SJCRH30 (cell line): ENCODE data around the gene RBM20. TPM values are rescaled to one million over a fixed set of nuclear protein-coding genes. Genes with fewer than 3 reads are reported as not detected.
"Not testable (repeated sequence)": the region's sequence is repeated elsewhere in the genome, so short reads cannot be mapped to it uniquely, and the experiment has no call there.

Experiments used
- DNase-seq, 2 experiments: peaks; one replicate each; pipeline ENCODE4 v3.0.0-alpha.2; 2015 to 2020
- H3K27ac ChIP-seq: fragments of 250-450 bp; sonication (Bioruptor Pico); 2 replicates; pipeline ENCODE4 v1.5.1; 2020; ENCODE audit warnings: mild to moderate bottlenecking, moderate library complexity
- H3K27me3 ChIP-seq: fragments of 250-450 bp; sonication (Bioruptor Pico); 2 replicates; pipeline ENCODE4 v1.5.1; 2020; ENCODE audit warnings: mild to moderate bottlenecking, moderate library complexity
- H3K36me3 ChIP-seq: fragments of 250-450 bp; sonication (Bioruptor Pico); 2 replicates; pipeline ENCODE4 v1.5.1; 2020; ENCODE audit warnings: mild to moderate bottlenecking, moderate library complexity
- H3K4me1 ChIP-seq: fragments of 250-450 bp; sonication (Bioruptor Pico); 2 replicates; pipeline ENCODE4 v1.5.1; 2020; ENCODE audit warnings: mild to moderate bottlenecking, moderate library complexity
- H3K4me3 ChIP-seq: fragments of 250-450 bp; sonication (Bioruptor Pico); 2 replicates; pipeline ENCODE4 v1.5.1; 2020; ENCODE audit warnings: mild to moderate bottlenecking, moderate library complexity
- H3K9me3 ChIP-seq: fragments of 250-450 bp; sonication (Bioruptor Pico); replicated peaks from 2 replicates; pipeline ENCODE4 v1.5.1; 2020; ENCODE audit warnings: mild to moderate bottlenecking, moderate library complexity
- total RNA-seq: library from RNA; depleted of rRNA; stranded (reverse); fragments of >200 nt; shearing (Covaris generic); gene quantifications from 2 replicates; pipeline ENCODE4 v1.2.3, GENCODE V29; 2014

Gene RBM20
- total RNA-seq, 1 experiment from 2014 or later = 12.4 TPM

GRCh38 chr10:110650265-110650668 is 6.1 kb downstream of the RBM20 start:
- no peaks in the 10 kb centered on the region for H3K9me3 ChIP-seq
- peak overlapping the region; percentile 95 for H3K27ac ChIP-seq
- H3K4me3 ChIP-seq = peak overlapping the region; percentile 15; the same call in 1 of the 2 replicates
- H3K27me3 ChIP-seq = no peaks in the 10 kb centered on the region
- H3K4me1 ChIP-seq = peaks cover 66% of the 10 kb centered on the region
- no peaks in the 10 kb centered on the region for H3K36me3 ChIP-seq
- peak; percentile 86 to 97 for DNase-seq

GRCh38 chr10:110651044-110651958 is 7.2 kb downstream of the RBM20 start:
- Histone ChIP-seq H3K36me3 (no peaks in the 10 kb centered on the region), H3K9me3 (no peaks in the 10 kb centered on the region), H3K27ac (peak overlapping the region; percentile 95), H3K4me3 (peak overlapping the region; percentile 3; the same call in 1 of the 2 replicates), H3K4me1 (peaks cover 69% of the 10 kb centered on the region), H3K27me3 (no peaks in the 10 kb centered on the region)
- DNase-seq = peak; percentile 95 to 98

GRCh38 chr10:110652475-110653118 is 8.5 kb downstream of the RBM20 start:
- H3K36me3 ChIP-seq = no peaks in the 10 kb centered on the region
- peak overlapping the region; percentile 95 for H3K27ac ChIP-seq
- no peak overlapping the region for H3K4me3 ChIP-seq
- no peaks in the 10 kb centered on the region for H3K27me3 ChIP-seq
- no peak for DNase-seq
- H3K9me3 ChIP-seq = no peaks in the 10 kb centered on the region
- H3K4me1 ChIP-seq = peaks cover 61% of the 10 kb centered on the region

DNA sequence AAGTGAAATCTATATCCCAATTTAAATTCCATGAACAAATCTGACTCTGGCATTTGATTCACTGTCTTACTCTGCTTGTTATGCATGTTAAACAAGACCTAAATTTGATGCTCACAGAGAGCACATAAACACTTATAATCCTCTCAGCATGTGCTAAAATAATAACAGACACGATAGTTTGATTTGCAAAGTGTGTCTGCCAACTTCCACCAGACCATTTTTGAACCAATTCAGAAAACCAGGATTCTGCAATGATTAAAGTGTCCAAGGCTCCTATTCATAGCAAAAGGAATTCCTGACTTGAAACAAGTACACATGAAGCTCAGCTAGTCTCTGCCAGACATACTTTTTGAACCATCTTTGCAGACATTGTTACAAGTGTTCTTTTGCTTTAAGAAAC is 11.2 kb downstream of the RBM20 start:
- H3K4me1 ChIP-seq = peaks cover 47% of the 10 kb centered on the region
- H3K4me3 ChIP-seq = no peak overlapping the region
- no peaks in the 10 kb centered on the region for H3K9me3 ChIP-seq
- H3K27me3 ChIP-seq = no peaks in the 10 kb centered on the region
- no peaks in the 10 kb centered on the region for H3K36me3 ChIP-seq
- DNase-seq = peak in 1 of 2 experiments; percentile 39
- no peak overlapping the region for H3K27ac ChIP-seq

DNA sequence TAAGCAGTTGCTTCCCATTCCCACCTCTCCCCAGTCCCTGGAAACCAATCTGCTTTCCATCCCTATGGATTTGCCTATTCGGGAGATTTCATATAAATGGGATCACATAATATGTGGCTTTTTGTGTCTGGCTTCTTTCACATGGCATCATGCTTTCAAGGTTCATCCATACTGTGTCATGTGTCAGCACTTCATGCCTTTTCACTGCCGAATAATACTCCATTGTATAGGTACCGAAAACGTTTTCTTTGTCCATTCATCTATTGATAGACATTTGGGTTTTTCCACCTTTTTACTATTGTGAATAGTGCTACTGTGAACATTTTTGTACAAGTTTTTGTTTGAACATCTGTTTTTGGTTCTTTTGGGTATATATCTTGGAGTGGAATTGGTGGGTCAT is 12.5 kb downstream of the RBM20 start:
- no peak overlapping the region for H3K4me3 ChIP-seq
- H3K27me3 ChIP-seq = no peaks in the 10 kb centered on the region
- no peaks in the 10 kb centered on the region for H3K9me3 ChIP-seq
- peaks cover 42% of the 10 kb centered on the region for H3K4me1 ChIP-seq
- H3K36me3 ChIP-seq = no peaks in the 10 kb centered on the region
- no peak overlapping the region for H3K27ac ChIP-seq
- no peak for DNase-seq

DNA sequence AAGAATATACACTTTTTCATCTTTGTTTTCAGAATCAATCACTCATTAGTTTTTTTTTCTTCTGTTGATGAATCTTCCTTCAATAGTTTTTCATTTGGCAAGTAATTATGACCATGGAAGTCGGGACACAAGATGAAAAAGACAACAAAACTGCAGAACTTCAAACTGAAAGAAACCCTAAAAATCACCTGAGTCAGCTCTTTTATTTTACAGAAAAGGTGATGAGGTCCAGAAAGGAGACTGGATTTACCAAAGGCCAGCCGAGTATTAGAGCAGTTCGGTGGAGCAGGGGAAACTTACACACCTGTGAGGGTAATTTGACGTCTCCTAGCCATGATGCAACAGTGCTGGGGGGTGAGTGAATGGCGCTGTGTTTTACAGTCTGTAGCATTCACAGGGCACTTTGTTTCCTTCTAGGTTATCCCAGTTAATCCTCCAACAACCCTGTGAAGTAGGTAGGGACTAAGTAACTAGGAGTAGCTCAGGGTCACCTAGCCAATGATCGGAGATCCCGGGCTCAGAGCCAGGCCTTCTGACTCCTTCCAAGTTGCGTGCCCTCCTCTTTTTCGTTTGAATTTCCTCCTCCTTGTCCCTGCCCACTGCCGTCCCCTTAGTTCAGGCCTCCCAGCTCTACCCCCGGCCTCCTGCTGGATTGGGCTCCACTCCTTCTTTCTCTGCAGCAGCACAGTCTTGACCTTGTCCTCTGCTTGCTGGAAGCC is 14.0 kb downstream of the RBM20 start:
- Histone ChIP-seq H3K4me3 (no peak overlapping the region), H3K27me3 (no peaks in the 10 kb centered on the region), H3K4me1 (peaks cover 29% of the 10 kb centered on the region), H3K27ac (no peak overlapping the region), H3K9me3 (no peaks in the 10 kb centered on the region), H3K36me3 (no peaks in the 10 kb centered on the region)
- DNase-seq = no peak

DNA sequence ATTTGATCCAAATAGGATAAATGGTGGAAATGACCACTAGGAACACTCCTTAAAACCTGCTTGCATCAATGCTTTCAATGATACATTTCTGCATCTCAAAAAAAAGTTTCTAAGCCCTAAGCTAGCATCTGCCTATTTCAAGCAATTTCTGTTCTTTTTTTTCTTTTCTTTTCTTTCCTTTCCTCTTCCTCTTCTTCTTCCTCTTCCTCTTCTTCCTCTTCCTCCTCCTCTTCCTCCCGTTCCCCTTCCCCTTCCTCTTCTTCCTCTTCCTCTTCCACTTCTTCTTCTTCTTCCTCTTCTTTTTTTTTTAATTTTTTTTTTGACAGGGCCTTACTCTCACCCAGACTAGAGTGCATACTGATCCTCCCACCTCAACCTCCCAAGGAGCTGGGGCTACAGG is 15.4 kb downstream of the RBM20 start:
- no peak for DNase-seq
- H3K4me1 ChIP-seq = peaks cover 31% of the 10 kb centered on the region

GRCh38 chr10:110660289-110660688 is 16.2 kb downstream of the RBM20 start:
- peak; percentile 91 to 92 for DNase-seq
- peaks cover 32% of the 10 kb centered on the region for H3K4me1 ChIP-seq
- not testable (repeated sequence) for H3K27ac ChIP-seq, H3K4me3 ChIP-seq, H3K9me3 ChIP-seq, H3K27me3 ChIP-seq, H3K36me3 ChIP-seq

More for the DNA sequence above, 15.4 kb downstream of the RBM20 start:
- Histone ChIP-seq H3K36me3 (no peaks in the 10 kb centered on the region), H3K9me3 (no peaks in the 10 kb centered on the region), H3K4me3 (no peak overlapping the region), H3K27ac (no peak overlapping the region), H3K27me3 (no peaks in the 10 kb centered on the region)

- Histone ChIP-seq H3K36me3 (no peaks in the 10 kb centered on the region), H3K9me3 (no peaks in the 10 kb centered on the region), H3K4me3 (no peak overlapping the region), H3K4me1 (peaks cover 39% of the 10 kb centered on the region), H3K27me3 (no peaks in the 10 kb centered on the region), H3K27ac (no peak overlapping the region)
- no peak for DNase-seq
Observed at GRCh38 chr10:110661292-110661691, 17.2 kb downstream of the RBM20 start.

DNA sequence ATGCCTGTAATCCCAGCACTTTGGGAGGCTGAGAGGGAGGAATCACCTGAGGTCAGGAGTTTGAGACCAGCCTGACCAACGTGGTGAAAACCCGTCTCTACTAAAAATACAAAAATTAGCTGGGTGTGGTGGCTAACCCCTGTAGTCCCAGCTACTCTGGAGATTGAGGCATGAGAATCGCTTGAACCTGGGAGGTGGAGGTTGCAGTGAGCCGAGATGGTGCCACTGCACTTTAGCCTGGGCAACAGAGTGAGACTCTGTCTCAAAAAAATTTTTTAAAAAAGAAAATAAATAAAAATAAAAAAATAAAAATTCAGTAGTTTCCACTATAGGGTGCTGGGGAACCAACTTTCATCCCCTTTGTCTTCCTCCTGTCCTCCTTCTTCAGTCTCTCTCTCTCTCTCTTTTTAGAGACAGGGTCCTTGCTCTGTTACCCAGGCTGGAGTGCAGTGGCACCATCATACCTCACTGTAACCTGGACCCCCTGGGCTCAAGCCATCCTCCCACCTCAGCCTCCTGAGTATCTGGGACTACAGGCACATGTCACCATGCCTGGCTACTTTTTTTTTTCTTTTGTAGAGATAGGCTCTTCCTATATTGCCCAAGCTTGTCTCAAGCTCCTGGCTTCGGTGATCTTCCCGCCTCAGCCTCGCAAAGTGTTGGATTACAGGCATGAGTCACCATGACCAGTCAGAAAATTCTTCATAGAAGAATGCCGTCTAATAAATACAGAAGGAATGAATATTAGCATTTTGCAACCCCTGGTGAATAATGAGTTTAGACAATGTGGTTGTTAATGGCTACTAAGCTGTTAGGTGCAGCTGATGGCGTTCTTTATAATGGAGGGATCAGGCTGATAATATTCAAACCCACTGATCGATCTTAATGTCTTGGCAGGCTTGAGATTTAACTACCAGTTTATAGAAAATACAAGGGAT is 20.6 kb downstream of the RBM20 start:
- DNase-seq = peak; percentile 75 to 84
- peak overlapping the region; percentile 61 for H3K27ac ChIP-seq

DNA sequence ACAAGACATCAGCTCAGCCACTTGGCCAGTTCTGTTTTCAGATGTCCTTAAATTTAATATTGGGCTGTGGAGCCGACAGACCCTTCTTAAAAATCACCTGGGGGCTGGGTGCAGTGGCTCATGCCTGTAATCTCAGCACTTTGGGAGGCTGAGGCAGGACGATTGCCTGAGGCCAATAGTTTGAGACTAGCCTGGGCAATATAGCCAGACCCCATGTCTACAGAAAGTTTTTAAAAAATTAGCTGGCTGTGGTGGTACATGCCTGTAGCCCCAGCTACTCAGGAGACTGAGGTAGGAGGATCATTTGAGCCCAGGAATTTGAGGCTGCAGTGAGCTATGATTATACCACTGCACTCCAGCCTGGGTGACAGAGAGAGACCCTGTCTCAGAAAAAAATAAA is 22.1 kb downstream of the RBM20 start:
- Histone ChIP-seq H3K27ac (peak overlapping the region; percentile 6; the same call in 1 of the 2 replicates), H3K4me1 (peaks cover 48% of the 10 kb centered on the region)
- H3K36me3 ChIP-seq, H3K9me3 ChIP-seq, H3K4me3 ChIP-seq, H3K27me3 ChIP-seq, DNase-seq: not testable (repeated sequence)

More for the DNA sequence above, 20.6 kb downstream of the RBM20 start:
- Histone ChIP-seq H3K36me3 (no peaks in the 10 kb centered on the region), H3K27me3 (no peaks in the 10 kb centered on the region), H3K4me1 (peaks cover 60% of the 10 kb centered on the region), H3K4me3 (0 out of 2 replicates have a peak overlapping the region, but pooled peaks have one; percentile 1), H3K9me3 (no peaks in the 10 kb centered on the region)

GRCh38 chr10:110666673-110667072 is 22.5 kb downstream of the RBM20 start:
- no peak overlapping the region for H3K4me3 ChIP-seq
- H3K36me3 ChIP-seq = no peaks in the 10 kb centered on the region; the same call in none of the 2 replicates
- H3K4me1 ChIP-seq = peaks cover 48% of the 10 kb centered on the region
- no peaks in the 10 kb centered on the region for H3K9me3 ChIP-seq
- H3K27ac ChIP-seq = peak overlapping the region; percentile 6; the same call in 1 of the 2 replicates
- H3K27me3 ChIP-seq = no peaks in the 10 kb centered on the region
- DNase-seq = peak; percentile 53 to 79

- no peak overlapping the region; the same call in 1 of the 2 replicates for H3K27ac ChIP-seq
- DNase-seq = no peak
Observed at GRCh38 chr10:110667620-110668343, 23.6 kb downstream of the RBM20 start.

More at GRCh38 chr10:110667620-110668343, 23.6 kb downstream of the RBM20 start:
- Histone ChIP-seq H3K4me1 (peaks cover 48% of the 10 kb centered on the region), H3K4me3 (no peak overlapping the region), H3K27me3 (no peaks in the 10 kb centered on the region), H3K36me3 (no peaks in the 10 kb centered on the region; the same call in none of the 2 replicates), H3K9me3 (no peaks in the 10 kb centered on the region)
